GM21737 (cell line): Measurements from ENCODE around the gene SGSM1.

ENCODE experiments used
- ATAC-seq: cut with Tn5 transposase; IDR thresholded peaks from one replicate; pipeline ENCODE4 v1.9.1; 2021; ENCODE audit warnings: mild to moderate bottlenecking, moderate library complexity; ENCODE audit not compliant: unreplicated experiment

The SGSM1 gene

GRCh38 chr22:24807284-24807950 is 1.4 kb downstream of the SGSM1 start:
- ATAC-seq = no peak

DNA sequence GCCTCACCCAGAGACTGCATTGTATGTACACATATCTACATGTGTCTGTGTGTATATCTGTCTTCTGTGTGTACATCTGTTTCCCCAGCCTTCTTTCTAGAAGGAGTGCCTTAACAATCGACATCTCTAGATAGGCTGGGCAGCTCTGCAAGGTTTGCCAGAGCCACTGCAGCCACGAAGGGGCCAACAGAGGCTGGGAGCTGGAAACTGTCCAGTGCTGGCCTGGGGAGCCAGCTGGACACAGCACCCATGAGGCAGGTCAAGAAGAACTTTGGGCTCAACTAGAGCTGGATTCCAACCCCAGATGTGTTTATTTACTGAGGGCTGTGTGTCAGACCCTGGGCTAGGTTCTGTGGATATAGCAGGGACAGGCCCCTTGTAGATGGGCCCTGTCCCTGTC is 3.3 kb downstream of the SGSM1 start:
- ATAC-seq = no peak

GRCh38 chr22:24810043-24810749 is 4.2 kb downstream of the SGSM1 start:
- ATAC-seq = no peak

DNA sequence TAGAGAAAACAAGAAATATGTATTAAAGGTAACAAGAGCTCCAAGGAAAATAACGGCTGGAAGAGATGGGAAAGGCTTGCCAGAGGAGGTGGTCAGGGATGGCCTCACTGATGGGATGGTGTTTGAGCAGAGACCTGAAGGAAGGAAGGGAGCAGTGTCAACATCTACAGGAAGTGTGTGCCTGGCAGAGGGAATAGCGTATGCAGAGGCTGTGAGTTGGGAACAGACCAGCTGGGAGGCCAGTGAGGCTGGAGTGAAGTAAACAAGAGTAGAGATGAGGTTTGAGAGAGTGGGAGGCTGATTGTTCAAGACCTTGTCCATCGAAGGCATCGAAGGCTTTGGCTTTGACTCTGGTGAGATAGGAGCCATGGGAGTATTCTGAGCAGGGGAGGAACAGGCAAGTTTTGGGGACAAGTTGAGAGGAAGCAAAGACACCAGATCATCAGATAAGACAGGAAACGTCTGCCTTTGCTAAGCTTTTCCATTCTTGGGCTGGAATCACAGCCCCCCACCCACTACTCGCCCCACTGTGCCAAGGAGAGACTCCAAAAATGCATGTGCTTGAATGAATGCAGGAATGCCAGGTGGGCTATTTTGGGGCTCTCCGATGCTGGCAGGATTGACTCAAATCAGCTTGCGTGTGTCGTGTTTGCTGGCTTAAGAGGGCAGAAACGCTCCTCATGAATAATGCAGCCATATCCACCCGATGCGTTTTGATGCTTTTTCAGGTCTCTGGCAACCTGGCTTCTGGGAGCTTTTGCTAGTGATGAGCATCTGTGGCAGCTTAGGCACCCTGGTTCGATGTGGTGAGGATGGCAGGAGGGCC is 7.2 kb downstream of the SGSM1 start:
- no peak for ATAC-seq

- ATAC-seq = no peak
Observed at GRCh38 chr22:24813861-24814770, 8.1 kb downstream of the SGSM1 start.

DNA sequence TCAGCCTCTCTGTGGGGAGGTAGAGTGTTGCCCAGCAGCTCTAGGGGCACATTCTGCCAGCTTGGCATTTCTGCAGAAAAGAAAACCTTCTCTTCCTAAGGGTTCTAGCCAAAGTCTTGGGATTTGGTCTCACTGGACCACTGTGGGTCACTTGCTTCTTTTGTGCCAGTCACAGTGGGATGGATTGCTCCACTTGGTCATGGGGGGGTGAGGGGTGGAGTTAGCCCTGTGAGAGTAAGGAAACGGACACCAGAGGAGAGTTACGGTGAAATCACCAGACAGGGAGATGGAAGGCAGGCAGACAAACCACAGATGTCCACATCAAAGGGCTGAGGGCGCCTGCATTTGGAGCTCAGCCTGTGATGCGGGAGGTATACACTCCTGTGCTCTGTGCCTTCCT is 10.8 kb downstream of the SGSM1 start:
- no peak for ATAC-seq

- no peak for ATAC-seq
Observed at GRCh38 chr22:24819487-24819886, 13.5 kb downstream of the SGSM1 start.

- ATAC-seq = no peak
Observed at GRCh38 chr22:24819911-24820461, 14.0 kb downstream of the SGSM1 start.

GRCh38 chr22:24822471-24822870 is 16.5 kb downstream of the SGSM1 start:
- no peak for ATAC-seq

DNA sequence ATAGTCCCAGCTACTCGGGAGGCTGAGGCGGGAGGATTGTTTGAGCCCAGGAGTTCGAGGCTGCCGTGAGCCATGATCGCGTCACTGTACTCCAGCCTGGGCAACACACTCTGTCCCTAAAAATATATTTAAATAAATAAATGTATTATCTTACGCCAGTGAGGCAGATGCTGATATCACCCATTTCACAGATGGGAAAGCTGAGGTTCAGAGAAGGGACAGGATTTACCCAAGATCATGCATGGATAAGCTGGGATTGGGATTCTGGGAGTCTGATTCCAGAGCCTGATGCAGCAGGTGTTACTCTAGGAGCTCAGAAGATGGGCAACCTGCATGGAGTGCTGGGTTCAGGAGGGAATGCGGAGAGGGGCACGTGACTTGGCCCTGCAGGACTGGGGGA is 17.8 kb downstream of the SGSM1 start:
- no peak for ATAC-seq

- no peak for ATAC-seq
Observed at GRCh38 chr22:24824250-24824649, 18.2 kb downstream of the SGSM1 start.

DNA sequence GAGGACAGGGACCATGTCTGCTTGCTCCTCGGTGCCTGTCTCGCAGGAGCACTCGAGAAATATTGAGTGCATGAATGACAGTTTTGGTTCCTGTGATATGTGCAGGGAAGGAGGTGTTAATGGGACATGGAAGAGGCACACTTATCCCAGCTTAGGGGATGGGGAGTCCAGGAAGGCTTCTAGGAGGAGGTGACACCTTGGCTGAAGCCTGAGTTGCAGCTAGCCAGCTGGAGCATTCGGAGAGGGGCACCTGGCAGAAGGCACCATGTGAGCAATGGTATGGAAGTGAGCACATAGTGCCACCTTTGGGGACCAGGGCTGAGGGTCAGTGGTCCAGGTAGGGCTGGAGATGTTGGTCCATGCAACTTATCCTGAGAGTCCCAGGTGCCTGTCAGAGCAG is 18.9 kb downstream of the SGSM1 start:
- no peak for ATAC-seq

DNA sequence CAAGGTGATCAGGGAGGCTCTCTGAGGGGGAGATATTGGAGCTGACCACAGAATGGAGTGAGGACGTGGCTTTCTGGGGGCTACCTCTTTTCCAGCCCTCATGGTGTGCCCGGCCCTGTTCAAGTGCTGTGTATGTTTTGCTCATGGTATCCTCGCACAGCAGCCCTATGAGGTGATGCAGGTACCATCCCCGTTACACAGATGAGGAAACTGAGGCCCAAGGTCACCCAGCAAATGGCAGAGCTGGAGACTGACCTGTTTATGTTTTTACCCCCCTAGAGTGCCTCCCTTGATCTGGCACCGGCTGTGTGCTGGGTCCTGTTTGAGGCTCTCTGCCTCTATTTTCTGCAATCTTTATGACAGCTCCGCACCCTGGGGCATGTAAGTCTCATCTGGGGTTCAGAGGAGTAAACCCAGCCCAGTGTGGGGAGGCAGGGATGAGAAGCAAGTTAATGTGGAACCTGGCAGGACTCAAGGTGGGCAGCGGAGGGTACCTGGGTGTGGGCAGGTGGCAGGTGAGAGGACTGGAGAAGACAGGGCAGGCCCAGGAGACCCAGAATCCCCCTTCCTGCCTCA is 20.8 kb downstream of the SGSM1 start:
- ATAC-seq = no peak

DNA sequence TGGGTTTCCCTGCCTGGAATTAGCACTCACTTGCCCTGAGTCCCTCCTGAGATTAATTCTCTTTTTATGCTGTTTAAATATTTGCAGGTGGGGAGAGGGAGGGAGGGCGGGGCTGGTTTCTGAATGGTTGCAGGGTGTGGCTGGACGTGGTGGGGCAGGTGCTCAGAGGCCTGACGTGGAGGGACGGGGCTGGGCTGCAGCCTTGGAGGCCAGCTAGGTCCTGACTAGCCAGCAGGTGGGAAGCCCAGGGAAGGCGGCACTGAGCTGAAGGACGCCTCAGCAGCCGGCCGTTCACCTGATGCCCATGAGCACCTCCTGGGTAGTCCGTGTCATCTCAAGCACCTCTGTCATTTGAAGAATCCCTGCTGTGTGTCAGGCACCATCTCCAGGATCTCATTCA is 21.3 kb downstream of the SGSM1 start:
- no peak for ATAC-seq

- no peak for ATAC-seq
Observed at GRCh38 chr22:24830205-24830979, 24.4 kb downstream of the SGSM1 start.

- ATAC-seq = no peak
Observed at GRCh38 chr22:24831687-24832086, 25.7 kb downstream of the SGSM1 start.

DNA sequence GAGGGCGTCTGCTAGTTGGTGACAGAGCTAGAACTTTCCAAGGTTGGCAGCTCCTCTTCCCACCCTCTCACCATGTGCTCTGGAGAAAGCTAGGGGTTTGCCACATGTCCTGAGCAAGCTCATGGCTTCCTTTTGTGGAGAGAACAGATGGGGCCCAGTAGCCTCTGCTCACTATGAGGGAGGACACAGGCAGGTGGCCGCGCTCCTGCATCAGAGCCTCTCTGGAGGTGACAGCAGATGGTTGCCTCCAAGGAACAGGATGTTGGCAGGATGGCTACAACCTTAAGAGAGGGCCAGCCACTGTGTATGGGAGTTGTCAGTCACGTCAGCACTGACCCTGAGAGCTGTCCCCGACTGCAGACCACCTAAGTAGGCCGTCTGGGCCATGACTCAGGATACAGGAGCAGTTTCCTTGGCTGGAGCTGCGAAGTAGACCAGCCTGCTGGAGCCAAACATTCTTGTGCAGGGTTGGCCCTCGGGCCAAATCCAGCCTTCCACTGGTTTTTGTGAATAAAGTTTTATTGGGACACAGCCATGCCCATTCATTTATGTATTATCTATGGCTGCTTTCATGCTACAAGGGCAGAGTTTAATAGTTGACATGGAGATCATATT is 28.0 kb downstream of the SGSM1 start:
- no peak for ATAC-seq

GRCh38 chr22:24834845-24835570 is 29.0 kb downstream of the SGSM1 start:
- no peak for ATAC-seq
